A673 (cell line): Measurements from ENCODE around the gene OLA1.

Source experiments
- EZH2 ChIP-seq: fragments of 200-600 bp; sonication (generic); IDR thresholded peaks from 2 replicates; pipeline ENCODE4 v1.6.1; 2017; ENCODE audit warnings: borderline replicate concordance, low read depth, mild to moderate bottlenecking, mixed read lengths, antibody characterized with exemption, low read length; ENCODE audit not compliant: poor library complexity, severe bottlenecking
- TF ChIP-seq, protein P1 (sequence below): fragments of 300-800, 200-600 bp; sonication (generic); conservative IDR thresholded peaks from 2 replicates; pipeline ENCODE4 v1.5.1; 2017; ENCODE audit warnings: low read depth, mild to moderate bottlenecking, antibody characterized with exemption, low read length, moderate library complexity, mixed read lengths

- TF ChIP-seq, protein P1, sequence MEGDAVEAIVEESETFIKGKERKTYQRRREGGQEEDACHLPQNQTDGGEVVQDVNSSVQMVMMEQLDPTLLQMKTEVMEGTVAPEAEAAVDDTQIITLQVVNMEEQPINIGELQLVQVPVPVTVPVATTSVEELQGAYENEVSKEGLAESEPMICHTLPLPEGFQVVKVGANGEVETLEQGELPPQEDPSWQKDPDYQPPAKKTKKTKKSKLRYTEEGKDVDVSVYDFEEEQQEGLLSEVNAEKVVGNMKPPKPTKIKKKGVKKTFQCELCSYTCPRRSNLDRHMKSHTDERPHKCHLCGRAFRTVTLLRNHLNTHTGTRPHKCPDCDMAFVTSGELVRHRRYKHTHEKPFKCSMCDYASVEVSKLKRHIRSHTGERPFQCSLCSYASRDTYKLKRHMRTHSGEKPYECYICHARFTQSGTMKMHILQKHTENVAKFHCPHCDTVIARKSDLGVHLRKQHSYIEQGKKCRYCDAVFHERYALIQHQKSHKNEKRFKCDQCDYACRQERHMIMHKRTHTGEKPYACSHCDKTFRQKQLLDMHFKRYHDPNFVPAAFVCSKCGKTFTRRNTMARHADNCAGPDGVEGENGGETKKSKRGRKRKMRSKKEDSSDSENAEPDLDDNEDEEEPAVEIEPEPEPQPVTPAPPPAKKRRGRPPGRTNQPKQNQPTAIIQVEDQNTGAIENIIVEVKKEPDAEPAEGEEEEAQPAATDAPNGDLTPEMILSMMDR: no peak
- no peak for TF ChIP-seq EZH2
Observed at GRCh38 chr2:174028935-174029334, 219.4 kb downstream of the OLA1 start.
